GM12878 (cell line): ENCODE data around the gene VWA7. TPM values are rescaled to one million over a fixed set of nuclear protein-coding genes. Genes with fewer than 3 reads are reported as not detected.
A peak's percentile ranks its signal among the peaks of the same experiment; 100 is the strongest.
"Not testable (repeated sequence)": the region's sequence is repeated elsewhere in the genome, so short reads cannot be mapped to it uniquely, and the experiment has no call there.

ENCODE experiments used
- ATAC-seq: fragments of 200-7000 bp; cut with Tn5 transposase; 3 replicates; pipeline ENCODE4 v1.9.1; 2020; ENCODE audit warnings: mild to moderate bottlenecking, moderate library complexity
- BruUV-seq: library from RNA; stranded (reverse); fragments of 400-500 nt; replicated peaks from 2 replicates; lab custom pipeline; 2021; lab: Mats Ljungman, UMichigan
- CTCF ChIA-PET: fragments of 300-600 bp; sonication (Branson Sonifier 250); formaldehyde crosslinking; extraction: SDS; loops from one replicate; lab custom pipeline; 2021; ENCODE audit warnings: inconsistent platforms; lab: Yijun Ruan, JAX
- POLR2A ChIA-PET: fragments of 350-600 bp; formaldehyde crosslinking; extraction: SDS; loops from one replicate; lab custom pipeline; 2021; ENCODE audit warnings: inconsistent platforms; lab: Charles Lee
- RAD21 ChIA-PET: fragments of 300-600 bp; sonication (Branson Sonifier 250); formaldehyde crosslinking; loops from one replicate; lab custom pipeline; 2023; ENCODE audit warnings: antibody characterized with exemption; ENCODE audit not compliant: unreplicated experiment; lab: Charles Lee
- SMC1A ChIA-PET: fragments of 300-600 bp; sonication (Branson Sonifier 250); formaldehyde crosslinking; loops from one replicate; lab custom pipeline; 2023; ENCODE audit not compliant: unreplicated experiment, uncharacterized antibody; lab: Charles Lee
- DNase-seq: peaks from one replicate; pipeline ENCODE4 v3.0.0-alpha.2; 2011; ENCODE audit warnings: low read depth, low spot score
- FAIRE-seq: peaks from 3 replicates; lab custom pipeline; 2011; peaks lifted over from hg19 to GRCh38; lab: Jason Lieb, UNC
- H2AFZ ChIP-seq: 2 replicates; pipeline ENCODE4 v1.6.0; 2011; ENCODE audit warnings: low read depth, low read length, control low read depth; ENCODE audit not compliant: control insufficient read depth
- H3K27ac ChIP-seq: 2 replicates; pipeline ENCODE4 v1.5.1; 2011; ENCODE audit warnings: control low read depth; ENCODE audit not compliant: control insufficient read depth, insufficient read depth
- H3K27me3 ChIP-seq, 2 experiments: replicated peaks in 1 of 2; 2 replicates each; pipeline versions ENCODE4 v1.6.0 to v1.6.1; 2011; ENCODE audit warnings: low read length in 1 of 2; ENCODE audit not compliant: control insufficient read depth in 2 of 2, insufficient read depth in 2 of 2
- H3K36me3 ChIP-seq, 2 experiments: 2 replicates each; pipeline ENCODE4 v1.5.1; 2011; ENCODE audit warnings: low read length in 1 of 2; ENCODE audit not compliant: control insufficient read depth in 2 of 2, insufficient read depth in 2 of 2
- H3K4me1 ChIP-seq: 2 replicates; pipeline ENCODE4 v1.6.1; 2011; ENCODE audit warnings: mild to moderate bottlenecking, low read length, moderate library complexity, mixed read lengths; ENCODE audit not compliant: control insufficient read depth, insufficient read depth
- H3K4me2 ChIP-seq: 2 replicates; pipeline ENCODE4 v1.6.0; 2011; ENCODE audit warnings: control low read depth; ENCODE audit not compliant: control insufficient read depth, insufficient read depth
- H3K4me3 ChIP-seq: fragments of 200-600 bp; sonication (generic); 2 replicates; pipeline ENCODE4 v1.5.1; 2016
- H3K79me2 ChIP-seq: 2 replicates; pipeline ENCODE4 v1.6.0; 2011; ENCODE audit warnings: low read length; ENCODE audit not compliant: control insufficient read depth, insufficient read depth
- H3K9ac ChIP-seq: 2 replicates; pipeline ENCODE4 v1.8.0; 2011; ENCODE audit warnings: low read length, control low read depth, mixed read lengths; ENCODE audit not compliant: control insufficient read depth, insufficient read depth
- H3K9me3 ChIP-seq: replicated peaks from 3 replicates; pipeline ENCODE4 v1.5.1; 2011; ENCODE audit warnings: mild to moderate bottlenecking, low read length; ENCODE audit not compliant: control insufficient read depth, insufficient read depth
- H4K20me1 ChIP-seq: 2 replicates; pipeline ENCODE4 v1.6.0; 2011; ENCODE audit not compliant: control insufficient read depth, insufficient read depth
- NR2F1 ChIP-seq: fragments of 450-650 bp; conservative IDR thresholded peaks from 2 replicates; pipeline ENCODE4 v1.6.1; 2017; ENCODE audit warnings: mild to moderate bottlenecking
- WGBS: methylation state at CpG from one replicate; pipeline ENCODE4 v1.1.6; 2016; ENCODE audit warnings: low lambda C conversion rate; ENCODE audit not compliant: insufficient replicate concordance, insufficient coverage; ENCODE audit errors: missing lambda C conversion rate; 5-methylcytosine and 5-hydroxymethylcytosine counted together
- in situ Hi-C: fragments of 300-500 bp; cut with MboI; formaldehyde crosslinking; loops from 9 replicates; pipeline ENCODE4 v1.14.3; 2018; ENCODE audit warnings: mixed read lengths
- intact Hi-C: fragments of 100-400 bp; cut with micrococcal nuclease; formaldehyde crosslinking; loops from one replicate; pipeline ENCODE4 v1.14.2; 2022; ENCODE audit not compliant: unreplicated experiment
- polyA plus RNA-seq, 11 experiments: library from polyadenylated mRNA; depleted of rRNA in 4 of 11; unstranded in 6 of 11; stranded (reverse) in 5 of 11; fragments of >200 nt; fragmentation: Nextera tagmentation in 4 of 11; fragmentation: Illumina TruSeq in 1 of 11; extraction: Ambion mirVana in 4 of 11; extraction: Trizol in 1 of 11; gene quantifications; 1 replicate in 1 of 11; 2 replicates in 10 of 11; pipeline versions ENCODE4 v1.2.1 to v1.2.3, GENCODE V29; 2011 to 2016; ENCODE audit warnings: inconsistent platforms in 2 of 11, missing spikeins in 2 of 11, low read depth in 1 of 11
- total RNA-seq, 4 experiments: library from RNA; depleted of rRNA in 3 of 4; stranded (reverse); fragments of >200 nt in 3 of 4; fragmentation: Illumina TruSeq in 1 of 4; extraction: Trizol in 1 of 4; gene quantifications; 2 replicates each; pipeline versions ENCODE4 v1.2.1 to v1.2.3, GENCODE V29; 2013 to 2021
- TF ChIP-seq, protein P1 (sequence below): fragments of 450-650 bp; IDR thresholded peaks from 2 replicates; pipeline ENCODE4 v1.6.1; 2016; ENCODE audit warnings: mild to moderate bottlenecking
- TF ChIP-seq, protein P2 (sequence below): fragments of 450-650 bp; IDR thresholded peaks from 2 replicates; pipeline ENCODE4 v1.6.1; 2017; ENCODE audit warnings: borderline replicate concordance

The VWA7 gene
- total and polyA plus RNA-seq, 10 of the 15 experiments (the other 5 are each of a cell fraction or from before 2014, with no cell fraction given), result 0.11 to 3.1 (median 1.2) TPM; not detected in 1

DNA sequence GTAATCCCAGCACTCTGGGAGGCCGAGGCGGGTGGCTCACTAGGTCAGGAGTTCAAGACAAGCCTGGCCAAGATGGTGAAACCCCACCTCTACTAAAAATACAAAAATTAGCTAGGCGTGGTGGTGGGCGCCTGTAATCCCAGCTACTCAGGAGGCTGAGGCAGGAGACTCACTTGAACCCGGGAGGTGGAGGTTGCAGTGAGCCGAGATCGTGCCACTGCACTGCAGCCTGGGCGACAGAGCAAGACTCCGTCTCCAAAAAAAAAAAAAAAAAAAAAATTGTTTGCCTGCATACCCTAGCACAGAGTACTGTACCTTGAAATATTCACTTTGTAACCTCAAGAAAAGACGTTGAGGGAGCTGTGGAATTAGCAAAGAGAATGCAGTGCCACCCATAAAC lies 43.3 kb upstream of the VWA7 start:
- H2AFZ ChIP-seq, result not testable (repeated sequence)
- SMC1A ChIA-PET, result interaction anchor here (1.1 to 1.6 kb wide), 3 partner anchors 13 to 87 kb away, joined by 3 to 5 read pairs (median 5); no protein-coding TSS in a partner anchor
- TF ChIP-seq, protein P1, sequence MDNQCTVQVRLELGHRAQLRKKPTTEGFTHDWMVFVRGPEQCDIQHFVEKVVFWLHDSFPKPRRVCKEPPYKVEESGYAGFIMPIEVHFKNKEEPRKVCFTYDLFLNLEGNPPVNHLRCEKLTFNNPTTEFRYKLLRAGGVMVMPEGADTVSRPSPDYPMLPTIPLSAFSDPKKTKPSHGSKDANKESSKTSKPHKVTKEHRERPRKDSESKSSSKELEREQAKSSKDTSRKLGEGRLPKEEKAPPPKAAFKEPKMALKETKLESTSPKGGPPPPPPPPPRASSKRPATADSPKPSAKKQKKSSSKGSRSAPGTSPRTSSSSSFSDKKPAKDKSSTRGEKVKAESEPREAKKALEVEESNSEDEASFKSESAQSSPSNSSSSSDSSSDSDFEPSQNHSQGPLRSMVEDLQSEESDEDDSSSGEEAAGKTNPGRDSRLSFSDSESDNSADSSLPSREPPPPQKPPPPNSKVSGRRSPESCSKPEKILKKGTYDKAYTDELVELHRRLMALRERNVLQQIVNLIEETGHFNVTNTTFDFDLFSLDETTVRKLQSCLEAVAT, result peak; percentile 59
- TF ChIP-seq, all 136 proteins: peak for 1; not testable (repeated sequence) for 135
- FAIRE-seq, H3K9me3 ChIP-seq, H3K4me3 ChIP-seq, in situ Hi-C loops, ATAC-seq, DNase-seq, H3K27me3 ChIP-seq, H3K27ac ChIP-seq, H4K20me1 ChIP-seq, H3K79me2 ChIP-seq, BruUV-seq, H3K9ac ChIP-seq, H3K4me1 ChIP-seq, H3K36me3 ChIP-seq: not testable (repeated sequence)
- intact Hi-C loops, result loop anchor here (10.0 kb wide), 1 partner anchor 46 kb away; the partner anchor contains the start of gene VWA7
- ChIA-PET RAD21 (interaction anchor here (0.6 to 1.3 kb wide), 2 partner anchors 117 to 262 kb away, joined by 3 read pairs; partner anchors contain the start of gene ABHD16A), CTCF (interaction anchor here (1.0 to 1.5 kb wide), 3 partner anchors 14 to 91 kb away, joined by 3 to 5 read pairs (median 3); partner anchors contain the start of gene LSM2), POLR2A (interaction anchor here (0.7 to 11.3 kb wide), 5 partner anchors 10 to 84 kb away, joined by 3 to 158 read pairs (median 13); partner anchors contain the start of genes CLIC1, LSM2 and MSH5)
- H3K4me2 ChIP-seq, result peak overlapping the region; percentile 98
- WGBS, result 93% methylated on average over 10 of the region's 10 CpGs

DNA sequence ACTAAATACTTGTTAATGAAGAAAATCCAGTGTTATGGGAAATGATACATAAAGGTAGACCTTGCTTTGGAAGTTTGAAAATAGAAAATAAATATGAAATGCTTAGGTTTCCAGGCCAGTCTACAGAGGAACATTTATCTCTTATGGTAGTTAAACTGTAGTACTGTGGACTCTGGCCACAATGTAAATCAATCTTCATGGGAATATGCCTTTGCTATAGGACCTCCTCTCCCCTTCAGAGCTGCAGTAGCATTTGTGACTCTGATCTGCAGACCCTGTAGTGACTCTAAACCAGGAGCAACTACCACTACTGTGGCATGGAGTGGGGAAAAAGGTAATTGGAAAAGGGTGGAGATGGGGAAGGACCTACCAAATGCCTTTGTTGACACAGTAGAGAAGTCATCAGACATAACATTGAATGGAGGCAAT lies 42.8 kb upstream of the VWA7 start:
- peaks cover 9% of the 10 kb centered on the region for H3K4me1 ChIP-seq
- no peaks in the 10 kb centered on the region for H4K20me1 ChIP-seq
- H3K9ac ChIP-seq, result no peak overlapping the region
- ChIA-PET RAD21 (interaction anchor here (0.6 to 1.3 kb wide), 2 partner anchors 117 to 262 kb away, joined by 3 read pairs; partner anchors contain the start of gene ABHD16A), CTCF (interaction anchor here (1.0 to 1.5 kb wide), 4 partner anchors 13 to 244 kb away, joined by 3 to 5 read pairs (median 3); partner anchors contain the start of gene LSM2), POLR2A (interaction anchor here (1.0 to 11.3 kb wide), 6 partner anchors 11 to 83 kb away, joined by 3 to 158 read pairs (median 10); partner anchors contain the start of genes CLIC1, LSM2, MSH5 and VARS1), SMC1A (interaction anchor here (1.0 to 1.6 kb wide), 5 partner anchors 10 to 86 kb away, joined by 3 to 5 read pairs (median 3); partner anchors contain the start of gene LSM2)
- no peaks in the 10 kb centered on the region for H3K36me3 ChIP-seq
- TF ChIP-seq NR2F1, result no peak
- TF ChIP-seq, protein P2, sequence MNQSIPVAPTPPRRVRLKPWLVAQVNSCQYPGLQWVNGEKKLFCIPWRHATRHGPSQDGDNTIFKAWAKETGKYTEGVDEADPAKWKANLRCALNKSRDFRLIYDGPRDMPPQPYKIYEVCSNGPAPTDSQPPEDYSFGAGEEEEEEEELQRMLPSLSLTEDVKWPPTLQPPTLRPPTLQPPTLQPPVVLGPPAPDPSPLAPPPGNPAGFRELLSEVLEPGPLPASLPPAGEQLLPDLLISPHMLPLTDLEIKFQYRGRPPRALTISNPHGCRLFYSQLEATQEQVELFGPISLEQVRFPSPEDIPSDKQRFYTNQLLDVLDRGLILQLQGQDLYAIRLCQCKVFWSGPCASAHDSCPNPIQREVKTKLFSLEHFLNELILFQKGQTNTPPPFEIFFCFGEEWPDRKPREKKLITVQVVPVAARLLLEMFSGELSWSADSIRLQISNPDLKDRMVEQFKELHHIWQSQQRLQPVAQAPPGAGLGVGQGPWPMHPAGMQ, result no peak
- no peak overlapping the region for H3K4me2 ChIP-seq
- H3K27ac ChIP-seq, result no peak overlapping the region
- intact Hi-C loops (loop anchor here (10.0 kb wide), 1 partner anchor 45 kb away; the partner anchor contains the start of gene VWA7), in situ Hi-C loops (no loop called here)
- no peak for ATAC-seq
- no peaks in the 10 kb centered on the region for H3K9me3 ChIP-seq
- H3K4me3 ChIP-seq, result no peak overlapping the region
- H3K27me3 ChIP-seq, result no peaks in the 10 kb centered on the region
- no peak for FAIRE-seq
- H2AFZ ChIP-seq, result no peak overlapping the region
- no TSS peak for BruUV-seq
- DNase-seq, result no peak
- peaks cover 2% of the 10 kb centered on the region; the same call in 1 of the 2 replicates for H3K79me2 ChIP-seq
